Activated T-cell treated with anti-CD3 and anti-CD28 coated beads, Interleukin-2, amount 50 U/mL, for 1 hour (primary cell): Measurements from ENCODE around the gene MAP6.
A peak's percentile ranks its signal among the peaks of the same experiment; 100 is the strongest.

ENCODE experiments used
- DNase-seq: peaks from one replicate; pipeline ENCODE4 v3.0.0-alpha.2; 2020

The MAP6 gene

GRCh38 chr11:75565916-75566762 is 102.7 kb downstream of the MAP6 start:
- DNase-seq: no peak

GRCh38 chr11:75565221-75565814 is 103.5 kb downstream of the MAP6 start:
- DNase-seq: no peak

- DNase-seq: no peak
Measured at GRCh38 chr11:75563978-75564552, 104.8 kb downstream of the MAP6 start.

DNA sequence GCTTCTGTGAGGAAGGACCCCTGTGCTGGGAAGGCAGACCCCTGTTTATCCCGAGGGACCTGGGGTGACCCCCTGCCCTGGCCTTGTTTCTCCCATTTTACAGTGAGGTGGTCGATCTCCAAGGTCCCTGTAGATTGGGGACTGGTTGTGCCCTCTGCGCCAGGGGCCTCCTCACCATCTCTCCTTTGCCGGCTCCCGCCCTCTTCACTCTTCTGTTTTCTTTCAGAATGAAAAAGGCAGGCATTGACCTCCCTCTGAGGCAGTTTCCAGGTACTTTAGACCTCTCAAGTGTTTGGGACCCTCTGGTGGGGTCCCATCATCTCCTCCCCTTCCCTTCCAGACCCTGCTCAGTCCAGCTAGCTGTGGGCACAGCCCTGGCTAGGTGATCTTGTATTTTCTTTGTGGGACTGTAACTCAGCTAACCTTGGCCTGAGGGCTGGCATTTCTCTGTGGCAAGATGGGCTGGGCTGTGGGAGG is 105.3 kb downstream of the MAP6 start:
- no peak for DNase-seq

- no peak for DNase-seq
Measured at GRCh38 chr11:75562836-75563484, 105.9 kb downstream of the MAP6 start.

GRCh38 chr11:75562048-75562835 is 106.6 kb downstream of the MAP6 start, which contains the start of gene SERPINH1:
SERPINH1 (plus strand) TSS chr11:75562253; CDS start chr11:75566350, 4,097 bp downstream.
- peak; percentile 60 for DNase-seq

- DNase-seq: no peak
Measured at GRCh38 chr11:75561426-75562047, 107.3 kb downstream of the MAP6 start.

DNA sequence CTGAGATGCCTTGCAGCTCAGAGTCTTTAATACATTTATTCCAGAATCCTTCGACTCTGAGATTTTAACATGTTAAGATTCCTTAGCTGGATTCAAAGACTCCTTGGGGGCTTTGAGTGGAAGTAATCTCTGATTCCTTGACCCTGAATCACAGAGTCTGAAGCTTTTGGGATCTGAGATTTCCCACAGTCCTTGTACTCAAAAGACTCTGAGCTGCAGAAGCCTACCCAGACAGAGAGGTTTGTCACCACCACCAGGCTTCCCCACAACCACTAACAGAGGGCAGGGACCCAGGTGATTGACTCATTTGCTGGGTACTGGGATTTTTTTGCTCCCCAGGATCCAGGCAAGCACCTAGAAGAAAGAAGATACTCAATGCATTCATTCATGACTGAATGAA is 108.2 kb downstream of the MAP6 start:
- DNase-seq: no peak

- no peak for DNase-seq
Measured at GRCh38 chr11:75558939-75559843, 109.6 kb downstream of the MAP6 start.

DNA sequence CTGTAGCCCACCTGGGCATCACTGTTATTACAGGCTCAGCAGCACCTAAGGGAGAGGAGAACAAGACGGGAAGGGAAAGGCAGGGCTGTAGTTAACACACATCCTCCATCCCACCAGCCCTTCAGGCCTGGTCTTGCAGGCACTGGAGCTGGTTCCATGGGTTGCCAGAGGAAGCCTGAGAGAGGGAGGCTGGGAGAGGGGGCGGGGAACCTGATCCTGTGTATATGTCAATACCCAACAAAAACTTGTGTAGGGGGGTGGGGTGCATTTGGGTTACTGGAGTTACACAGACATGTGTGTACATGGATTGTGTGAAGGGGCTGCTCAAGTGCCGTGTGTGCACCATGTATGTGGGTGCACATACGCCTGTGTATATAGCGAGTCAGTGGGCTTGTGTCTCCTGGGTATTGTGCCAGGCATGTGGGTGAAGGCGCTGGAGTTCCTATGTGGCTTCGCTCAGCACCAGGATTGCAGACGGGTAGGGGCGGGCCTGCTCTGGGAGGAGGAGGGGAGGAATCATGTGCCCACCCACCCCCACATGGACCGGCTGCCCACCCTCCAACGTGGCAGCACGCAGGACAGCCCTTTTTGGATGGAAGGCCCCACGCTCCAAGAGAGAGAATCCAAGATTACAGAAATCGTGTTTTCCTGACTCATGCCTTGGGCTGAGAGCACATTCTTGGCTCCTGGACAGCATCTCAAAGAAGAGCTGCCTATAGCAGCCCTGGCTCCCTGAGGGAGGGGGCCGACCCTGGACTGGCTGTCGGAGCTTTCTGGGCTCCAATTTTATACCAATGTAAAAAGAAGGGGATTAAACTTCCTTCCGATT is 111.0 kb downstream of the MAP6 start:
- DNase-seq: no peak

GRCh38 chr11:75556275-75556674 is 112.6 kb downstream of the MAP6 start:
- DNase-seq: no peak

DNA sequence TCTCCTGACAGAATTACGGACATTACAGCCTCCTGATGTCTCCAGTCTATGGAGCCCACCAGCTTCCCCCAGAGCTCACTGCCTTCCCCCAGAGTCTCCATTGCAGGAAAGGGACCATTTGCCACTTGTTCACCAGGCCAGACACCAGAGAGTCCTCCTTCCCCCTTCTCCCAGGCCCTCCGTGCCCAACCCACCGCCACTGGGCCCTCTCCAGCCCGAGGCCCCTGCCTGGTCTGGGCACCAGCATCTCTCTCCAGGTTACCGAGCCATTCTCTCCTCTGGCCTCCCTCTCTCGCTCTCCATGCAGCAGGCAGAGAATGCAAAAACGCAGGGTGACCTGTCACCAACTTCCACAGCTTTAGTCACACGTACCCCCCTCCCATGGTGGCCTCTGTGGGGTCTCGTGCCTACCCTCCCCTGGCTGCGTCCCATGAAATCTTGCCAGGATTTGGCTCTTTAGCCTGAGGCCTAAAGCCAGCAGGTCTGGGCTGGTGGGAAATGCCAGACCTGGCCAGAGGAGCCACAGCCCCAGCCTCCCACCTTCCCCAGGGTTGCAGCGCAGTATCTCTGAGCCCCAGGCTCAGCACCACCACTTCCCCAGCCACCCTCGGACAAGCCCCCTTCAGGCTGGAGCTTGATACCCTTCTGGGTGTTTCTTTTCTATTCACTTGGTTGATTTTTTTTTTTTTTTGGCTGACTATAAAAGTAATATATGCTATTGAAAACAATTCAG is 113.6 kb downstream of the MAP6 start:
- no peak for DNase-seq

DNA sequence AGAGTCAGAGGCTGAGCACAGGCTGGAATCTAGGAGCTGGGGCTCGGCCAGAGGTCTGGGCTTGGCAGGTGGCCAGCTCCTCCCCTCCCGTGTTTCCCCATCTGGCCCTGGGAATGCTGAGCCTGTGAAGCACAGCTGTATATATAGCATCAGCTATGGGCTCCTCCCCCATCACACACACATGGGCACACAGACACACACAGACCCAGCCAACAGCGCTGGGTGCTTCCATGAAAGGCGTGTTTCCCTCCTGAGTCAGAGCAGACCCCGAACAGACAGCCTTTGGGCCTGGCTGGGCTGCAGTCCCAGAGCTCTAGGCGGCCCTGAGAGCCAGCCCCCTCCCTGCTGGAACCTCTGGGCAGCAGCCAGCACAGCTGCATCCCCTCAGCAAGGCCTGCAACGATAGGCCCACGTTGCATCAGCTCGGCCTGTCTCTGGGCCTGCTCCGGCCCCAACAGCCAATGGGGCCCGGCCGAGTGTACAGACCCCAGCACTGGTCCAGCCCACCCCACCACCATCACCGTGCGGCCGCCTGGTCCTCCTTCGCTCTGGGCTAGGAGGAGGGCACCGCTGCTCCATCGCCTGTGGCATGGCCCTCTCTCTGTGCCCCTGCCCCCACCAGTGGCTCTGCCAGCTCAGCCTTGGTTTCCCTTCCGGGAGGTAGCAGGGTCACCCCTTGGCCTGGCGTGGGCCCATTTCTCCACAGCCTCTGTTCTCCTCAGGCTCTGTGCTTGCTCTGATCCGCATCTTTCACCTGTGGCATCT is 114.4 kb downstream of the MAP6 start:
- DNase-seq: no peak

DNA sequence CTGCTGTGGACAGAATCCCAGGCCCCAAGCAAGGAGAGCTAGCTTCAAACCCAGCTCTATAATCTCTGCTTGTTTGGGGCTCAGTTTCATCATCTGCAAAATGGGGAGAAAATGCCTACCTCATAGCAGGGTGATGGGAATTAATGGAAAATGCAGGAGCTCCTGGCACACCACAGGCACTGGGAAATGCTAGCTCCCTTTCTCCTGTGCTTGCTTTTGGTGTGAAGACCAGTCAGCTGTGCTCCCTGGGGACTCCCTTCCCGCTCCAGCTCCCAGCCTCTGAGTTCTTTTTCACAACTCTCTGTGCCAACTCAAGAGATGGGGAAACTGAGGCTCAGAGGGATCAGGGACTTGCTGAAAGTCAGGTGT is 115.0 kb downstream of the MAP6 start:
- DNase-seq: no peak

DNA sequence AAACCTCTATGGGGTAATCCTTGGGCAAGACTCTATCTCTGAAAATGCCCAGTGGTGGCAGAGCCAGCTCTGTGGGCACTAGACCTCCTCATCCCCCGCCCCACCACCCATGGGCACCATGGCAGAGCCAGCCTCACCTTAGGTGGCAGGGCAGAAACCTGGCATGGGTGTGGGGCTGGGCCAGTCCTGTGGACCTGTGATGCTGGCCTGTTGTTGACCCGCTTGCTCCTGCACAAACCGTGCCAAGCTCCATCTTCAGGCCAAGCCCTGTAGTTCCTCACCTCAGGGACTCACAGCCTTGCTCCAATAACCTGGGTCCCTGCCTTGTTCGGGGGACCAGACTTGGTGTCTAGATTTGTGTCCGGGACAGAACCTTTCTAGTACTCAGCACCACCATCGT is 115.7 kb downstream of the MAP6 start:
- DNase-seq: no peak

GRCh38 chr11:75549370-75549958 is 119.4 kb downstream of the MAP6 start:
- no peak for DNase-seq

- DNase-seq: no peak
Measured at GRCh38 chr11:75548595-75549272, 120.1 kb downstream of the MAP6 start.
